NAMALWA (cell line): ENCODE results near the gene CPOX.

Source experiments
- DNase-seq: peaks from one replicate; pipeline ENCODE4 v3.0.0-alpha.2; 2015; ENCODE audit warnings: low spot score

CPOX gene

DNA sequence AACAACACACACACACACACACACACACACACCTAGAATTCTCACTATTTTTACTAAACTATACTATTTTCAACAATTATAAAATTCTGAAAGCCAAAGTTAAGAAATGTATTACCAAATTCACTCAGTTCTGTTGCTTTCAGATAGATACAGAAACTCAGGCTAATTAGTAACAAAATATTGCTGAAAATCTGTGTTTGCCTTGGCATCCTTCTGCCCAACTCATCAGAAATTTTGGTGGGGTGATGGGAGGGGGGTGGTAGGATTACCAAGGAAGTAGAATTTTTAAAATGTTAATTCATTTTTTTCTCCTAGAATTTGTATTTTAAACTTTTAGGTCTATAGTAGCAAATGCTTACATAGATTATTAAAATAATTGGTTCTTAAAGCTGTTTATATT lies 2.7 kb upstream of the CPOX start:
- no peak for DNase-seq

DNA sequence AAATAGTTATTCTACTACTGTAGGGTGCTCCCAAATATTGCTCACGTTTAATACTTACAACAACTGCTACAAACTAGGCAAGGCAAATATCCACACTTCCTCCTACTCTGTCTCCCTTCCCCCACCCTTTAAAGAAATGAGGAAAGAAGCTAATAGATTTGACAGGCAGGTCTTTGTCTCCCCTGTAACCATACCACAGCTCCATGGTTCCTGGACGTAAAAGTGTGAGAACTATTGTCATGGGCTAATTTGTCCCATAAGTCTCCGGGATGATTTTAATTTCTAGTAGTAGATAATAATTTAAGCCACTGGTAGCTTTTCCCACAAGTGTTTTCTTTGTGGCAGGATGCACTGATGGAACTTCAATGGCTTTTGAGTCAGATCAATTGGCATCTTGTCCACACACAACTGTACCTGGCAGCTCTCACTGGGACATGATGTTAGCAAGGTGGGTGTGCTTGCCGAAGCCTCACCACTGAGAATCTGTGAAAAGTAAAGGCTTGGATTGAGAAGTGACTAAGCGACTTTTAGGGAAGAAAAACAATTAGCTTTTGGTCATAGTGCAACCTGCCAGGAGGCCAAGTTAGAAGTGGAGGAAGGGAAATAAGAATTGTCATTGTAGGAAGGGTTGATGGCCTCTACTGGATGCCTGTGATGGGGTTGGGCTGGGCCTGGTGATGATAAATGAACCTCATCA lies 1.4 kb upstream of the CPOX start:
- DNase-seq = no peak

DNA sequence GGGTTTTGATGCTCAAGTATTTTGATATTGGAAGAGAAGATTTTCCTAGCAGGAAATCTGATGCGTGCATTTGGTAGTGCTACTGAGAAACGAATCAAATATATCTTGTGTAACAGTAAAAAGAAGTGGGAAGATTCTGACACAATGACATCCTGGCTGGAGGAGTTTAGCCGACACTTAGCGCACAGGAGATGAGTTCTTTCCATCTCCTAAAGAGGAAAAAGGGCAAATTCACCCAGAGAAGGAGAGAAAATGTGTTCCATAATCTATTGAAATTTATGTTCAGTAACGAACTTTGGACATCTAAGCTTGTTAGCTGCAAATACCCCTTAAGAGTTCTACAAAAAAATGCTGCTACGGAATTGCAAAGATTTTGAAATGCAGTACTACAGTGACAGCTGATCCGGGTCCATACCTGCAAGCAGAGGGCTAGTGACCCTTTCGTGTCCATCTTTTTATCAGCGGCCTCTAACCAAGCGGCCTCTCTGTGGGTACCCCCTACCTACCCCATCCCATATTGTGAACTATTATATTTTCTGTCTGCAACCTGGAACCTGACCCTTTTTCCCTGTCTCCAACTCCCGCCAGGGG lies 971 bp downstream of the CPOX start:
- no peak for DNase-seq

DNA sequence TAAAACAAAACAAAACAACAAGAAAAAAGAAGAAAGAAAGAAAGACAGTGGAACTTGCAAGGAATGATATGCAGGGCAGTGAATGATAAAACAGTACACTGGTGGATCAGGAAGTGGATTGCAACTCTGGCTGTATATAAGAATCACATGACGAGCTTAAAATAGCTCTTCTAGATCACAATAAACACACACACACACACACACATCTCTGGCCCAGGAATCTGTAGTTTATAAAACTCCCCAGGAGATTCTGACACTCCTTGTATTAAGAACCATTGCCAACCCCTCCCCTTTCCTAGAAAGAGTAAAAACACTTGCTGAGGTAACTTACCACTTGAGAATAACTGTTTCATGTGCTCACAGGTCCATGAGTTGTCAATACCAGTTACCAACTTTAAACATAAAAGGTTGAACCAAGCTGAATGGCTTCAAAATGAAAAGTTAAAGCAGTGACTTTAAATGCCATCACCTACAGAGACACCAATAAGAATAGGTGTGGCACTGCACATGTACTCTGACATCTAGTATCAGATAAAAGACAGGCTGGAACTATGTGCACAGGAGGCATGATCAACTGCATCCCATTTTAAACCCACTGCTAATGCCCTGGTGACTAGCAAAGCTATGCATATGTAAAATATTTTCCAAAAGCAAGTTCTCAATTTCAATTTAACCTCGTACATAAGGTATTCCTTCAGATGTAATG lies 3.9 kb downstream of the CPOX start:
- no peak for DNase-seq

DNA sequence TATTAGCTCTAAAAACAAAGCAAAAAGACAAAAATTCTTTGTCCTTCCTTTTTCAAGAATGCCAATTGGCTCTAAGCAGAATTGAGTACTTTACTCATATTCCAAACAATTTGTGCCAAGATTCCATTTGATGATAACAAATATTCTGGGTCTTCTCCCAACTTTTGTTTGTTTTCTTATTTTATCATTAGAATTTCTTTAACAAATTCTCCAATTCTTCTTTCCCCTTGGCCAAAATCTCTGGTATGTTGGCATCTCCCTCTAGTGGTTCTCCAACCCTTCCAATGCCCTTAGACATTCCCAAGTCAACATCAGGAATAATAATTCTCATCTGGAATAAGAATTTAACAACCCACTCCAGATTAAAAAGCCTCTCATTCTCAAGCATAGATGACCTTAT lies 5.3 kb downstream of the CPOX start:
- no peak for DNase-seq

DNA sequence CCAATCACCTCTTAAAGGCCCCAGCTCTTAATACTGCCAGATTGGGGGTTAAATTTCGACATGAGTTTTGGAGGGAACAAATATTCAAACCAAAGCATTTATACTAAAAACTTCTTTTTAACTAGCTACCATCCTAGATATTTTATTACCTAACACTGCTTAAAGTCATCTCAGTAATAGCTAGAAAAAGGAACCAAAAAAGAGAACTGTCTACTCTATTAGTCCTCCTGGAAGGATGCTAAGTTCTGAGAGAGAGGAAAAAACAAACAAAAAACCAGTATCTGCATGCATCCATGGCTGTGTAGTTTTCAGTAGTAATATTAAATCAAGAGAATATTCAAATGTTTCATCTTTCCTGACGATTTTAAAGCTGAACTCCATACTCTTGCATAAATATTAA lies 5.8 kb downstream of the CPOX start:
- no peak for DNase-seq

DNA sequence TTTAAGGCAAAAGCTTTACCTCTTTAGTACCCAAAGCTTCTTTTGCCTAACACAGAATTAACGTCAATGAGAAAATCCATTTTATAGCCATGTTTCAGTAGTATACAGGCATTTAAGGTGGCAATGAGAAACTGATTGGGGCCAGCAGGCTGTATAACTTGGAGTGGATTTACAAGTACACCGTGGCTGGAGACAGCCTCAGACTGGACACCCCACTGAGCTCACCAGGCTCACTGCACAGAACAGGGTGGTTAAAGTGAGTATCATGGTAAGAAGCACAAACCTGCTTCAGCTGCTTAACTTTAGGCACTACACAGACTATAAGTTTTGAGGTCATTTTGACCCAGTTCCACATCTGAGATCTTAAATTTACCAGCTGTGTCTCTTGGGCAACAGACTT lies 8.9 kb downstream of the CPOX start:
- DNase-seq = no peak

DNA sequence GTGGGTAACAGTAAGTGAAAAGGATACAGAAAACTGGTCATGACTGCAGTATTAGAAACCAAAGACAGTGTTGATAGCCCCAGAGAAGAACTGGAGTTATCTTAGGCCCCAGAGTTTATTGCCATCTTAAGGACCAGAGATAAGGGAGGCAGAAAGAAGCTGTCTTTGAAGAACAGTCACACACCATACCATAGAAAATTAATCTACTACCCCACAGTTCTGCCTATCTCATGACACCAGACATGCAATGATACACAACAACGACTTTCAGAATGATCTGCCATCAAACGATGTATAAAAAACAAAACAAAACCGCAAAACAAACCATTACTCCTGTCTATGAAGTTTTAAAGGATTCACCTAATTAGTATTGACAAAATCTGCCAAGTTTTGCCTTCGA lies 9.6 kb downstream of the CPOX start:
- no peak for DNase-seq

DNA sequence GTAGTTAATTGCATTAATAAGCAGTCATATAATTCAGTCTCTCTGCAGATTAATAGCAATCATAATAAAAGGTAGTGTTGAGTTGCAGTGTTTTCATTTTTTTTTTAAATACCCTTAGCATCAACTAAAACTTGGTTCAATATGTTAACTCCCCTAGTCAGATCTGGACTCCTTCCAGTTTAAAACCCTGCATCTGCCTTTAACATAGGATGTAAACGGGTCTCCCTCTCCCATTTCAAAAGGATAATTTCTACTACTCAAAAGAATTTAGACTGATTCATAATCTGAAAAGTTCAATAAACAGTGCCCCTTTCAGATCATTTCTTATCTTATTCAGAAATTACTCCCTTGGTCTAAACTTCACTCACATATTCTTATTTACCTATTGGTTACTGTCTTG lies 11.4 kb downstream of the CPOX start:
- DNase-seq = no peak

DNA sequence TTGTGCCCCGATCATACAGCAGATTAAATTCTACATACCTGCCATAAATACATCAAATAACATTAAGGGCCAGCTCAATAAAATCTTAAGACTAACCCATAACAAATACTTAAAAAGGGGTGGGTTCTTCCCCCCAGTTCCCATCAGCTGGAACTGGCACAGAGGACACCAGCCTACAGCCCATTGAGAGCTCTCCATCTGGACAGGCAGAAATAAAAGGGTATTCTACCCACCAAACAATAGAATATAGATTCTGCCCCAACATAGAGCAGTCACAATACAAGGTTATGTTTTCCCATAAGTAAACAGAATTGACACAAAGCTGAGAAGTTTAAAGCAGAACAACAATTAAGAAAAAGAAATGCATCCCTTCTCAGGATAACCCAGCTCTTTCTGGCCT lies 11.9 kb downstream of the CPOX start:
- no peak for DNase-seq

DNA sequence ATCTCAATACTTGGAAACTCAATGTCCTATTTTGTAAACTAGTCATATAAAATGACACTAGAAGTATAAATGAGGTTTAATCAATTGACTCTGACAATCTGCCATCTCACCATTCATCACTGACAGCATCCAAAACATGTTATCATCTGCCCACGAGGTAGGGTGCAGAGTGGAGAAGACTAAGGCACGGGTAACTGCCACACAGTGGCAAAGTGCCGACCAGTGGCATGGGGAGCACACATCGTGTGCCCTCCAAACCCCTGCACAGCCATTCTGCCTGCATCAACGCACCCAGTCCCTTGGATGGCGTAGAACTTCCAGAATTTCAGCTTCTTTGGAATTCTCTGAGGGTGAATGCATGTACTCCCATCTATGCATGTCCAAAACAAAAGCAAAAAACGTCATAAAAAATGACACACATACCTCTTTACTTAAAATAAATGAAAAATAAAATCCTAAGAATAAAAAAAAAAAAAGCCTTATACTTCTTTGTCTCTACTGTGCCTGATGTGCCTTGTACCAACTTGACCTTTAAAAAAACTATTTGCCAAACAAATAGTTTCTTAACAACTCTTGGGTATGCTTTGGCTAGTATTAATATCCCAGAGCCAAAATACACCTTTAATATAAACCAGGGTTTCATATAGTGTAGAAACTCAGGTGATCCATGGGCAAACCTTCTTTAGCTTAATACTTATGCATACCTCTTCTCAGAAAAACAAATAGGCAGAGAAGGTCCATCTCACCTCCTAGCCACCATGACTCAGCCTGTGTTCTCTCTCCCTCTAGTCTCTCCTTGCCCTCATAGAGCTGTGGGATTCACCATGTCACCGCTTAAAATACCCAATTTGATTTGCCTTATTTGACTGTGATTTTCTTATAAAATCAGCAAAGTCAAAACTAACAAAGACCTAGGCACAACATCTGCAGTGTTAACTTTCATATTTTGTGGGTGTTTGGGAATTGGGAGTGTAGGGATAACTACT lies 12.7 kb downstream of the CPOX start:
- no peak for DNase-seq

DNA sequence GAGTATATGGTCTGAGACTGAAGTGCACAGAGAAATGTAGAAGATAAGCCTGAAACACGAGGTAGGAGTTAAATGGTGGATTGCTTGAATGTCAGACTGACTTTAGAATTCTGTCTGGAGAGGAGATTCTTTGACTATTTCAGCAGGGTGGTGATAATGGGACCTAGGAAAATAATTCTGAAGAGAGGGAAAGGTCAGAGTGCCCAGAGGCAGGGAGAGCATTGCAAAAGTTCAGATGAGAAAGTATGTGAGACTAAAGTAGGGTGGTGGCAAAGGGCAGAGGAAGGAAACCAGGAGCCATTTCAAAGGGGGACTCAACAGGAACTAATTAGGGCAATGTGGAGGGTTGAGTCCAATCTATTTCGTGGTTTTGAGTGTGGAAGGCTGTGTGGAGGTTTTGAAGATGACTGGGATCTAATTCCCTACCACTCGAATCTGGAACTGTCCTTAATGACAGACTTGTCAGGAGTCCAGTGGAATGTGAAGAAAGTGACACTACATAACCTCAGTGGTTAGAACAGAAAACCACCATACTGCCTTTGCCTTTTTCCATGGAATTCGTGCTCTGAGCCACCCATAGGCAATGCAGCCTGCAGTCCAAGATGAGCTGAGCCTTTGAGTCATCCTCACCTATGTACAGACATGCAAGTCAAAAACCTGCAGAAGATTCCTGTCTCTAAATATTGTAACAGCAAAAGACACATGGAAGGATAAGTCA lies 16.1 kb downstream of the CPOX start:
- DNase-seq = no peak

DNA sequence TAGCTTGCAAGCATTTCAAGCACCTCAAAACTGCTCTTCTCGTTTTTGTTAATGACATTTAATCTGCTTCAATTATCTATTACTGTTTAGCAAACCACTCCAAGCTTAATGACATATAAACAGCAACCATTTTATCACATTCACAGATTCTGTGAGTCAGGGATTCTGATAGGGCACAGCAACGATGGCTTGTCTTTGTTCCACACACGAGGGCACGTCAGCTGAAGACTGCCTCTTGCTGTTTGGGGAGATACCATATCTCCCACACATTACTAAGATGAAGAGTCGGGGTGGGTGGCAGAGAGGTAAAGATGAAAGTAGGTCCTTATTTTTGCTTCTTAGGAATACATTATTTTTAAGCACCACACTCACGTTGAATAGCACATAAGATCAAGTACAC lies 19.3 kb downstream of the CPOX start:
- no peak for DNase-seq

DNA sequence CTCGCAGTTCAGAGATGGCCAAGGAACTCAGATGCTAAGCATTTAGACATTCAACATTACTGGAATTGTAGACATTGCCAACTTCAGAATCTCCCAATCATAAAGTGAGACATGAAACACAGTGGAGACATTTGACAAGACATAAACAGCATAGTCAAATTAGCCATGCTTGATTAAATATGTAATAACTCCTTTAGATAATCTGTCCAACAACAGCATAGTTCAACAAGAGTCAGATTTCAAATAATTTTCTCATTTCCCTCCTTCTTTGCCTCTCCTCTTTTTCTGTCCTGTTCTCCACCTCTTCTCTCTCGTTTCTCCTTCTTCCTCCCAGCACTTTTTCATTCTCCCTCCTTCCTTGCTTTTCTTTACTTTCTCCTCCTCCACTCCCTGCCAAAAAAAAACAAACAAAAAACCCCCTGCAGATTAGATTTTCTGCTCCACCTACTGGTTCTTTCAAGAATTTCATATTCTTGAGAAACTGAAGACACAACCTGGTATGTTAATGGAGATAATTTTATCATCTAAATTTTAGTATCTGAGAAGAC lies 20.2 kb downstream of the CPOX start:
- DNase-seq = peak; percentile 68

DNA sequence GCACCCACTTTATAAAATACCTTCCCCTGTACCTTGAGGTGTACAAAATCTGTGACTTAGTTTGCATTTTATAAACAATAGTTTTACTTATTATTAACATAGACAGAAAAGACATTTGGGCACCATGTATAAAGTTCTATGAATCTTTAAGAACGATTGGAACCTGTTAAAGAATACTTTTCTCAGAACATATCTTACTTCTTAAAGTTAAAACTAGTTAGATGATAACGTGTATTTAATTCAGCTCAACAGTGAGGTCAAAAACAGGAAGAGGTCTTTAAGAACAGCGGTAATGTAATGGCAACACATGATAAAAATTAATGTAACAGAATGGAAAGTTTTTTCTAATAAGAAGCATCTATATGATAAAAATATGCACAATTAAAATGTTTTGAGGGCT lies 25.0 kb downstream of the CPOX start:
- DNase-seq = no peak

DNA sequence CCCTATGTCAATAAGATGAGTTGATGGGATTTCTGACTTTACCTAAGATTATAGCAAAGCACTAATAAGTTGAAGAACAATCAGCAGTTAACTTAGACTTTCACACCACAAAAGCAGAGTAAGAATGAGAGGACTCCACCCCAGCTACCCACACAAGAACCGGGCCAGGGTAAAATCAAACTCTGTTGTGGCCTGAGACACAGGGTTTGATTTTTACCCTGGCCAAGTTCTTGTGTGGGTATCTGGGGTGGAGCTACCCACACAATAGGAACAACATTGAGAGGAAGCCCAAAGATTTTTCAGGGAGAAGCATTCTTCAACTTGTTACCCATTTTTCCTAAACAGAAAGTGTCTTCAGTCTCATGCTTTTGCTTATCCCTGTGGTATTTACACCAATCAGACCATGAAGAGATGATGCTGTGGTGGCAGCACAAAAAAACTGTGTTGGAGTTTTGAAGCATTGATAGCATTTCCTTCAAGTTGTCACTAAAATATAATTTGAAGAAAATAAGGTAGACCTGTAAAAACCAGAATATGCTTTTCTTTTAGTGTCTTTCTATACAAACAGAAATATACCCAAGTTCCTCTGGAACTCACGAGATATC lies 25.6 kb downstream of the CPOX start:
- no peak for DNase-seq

DNA sequence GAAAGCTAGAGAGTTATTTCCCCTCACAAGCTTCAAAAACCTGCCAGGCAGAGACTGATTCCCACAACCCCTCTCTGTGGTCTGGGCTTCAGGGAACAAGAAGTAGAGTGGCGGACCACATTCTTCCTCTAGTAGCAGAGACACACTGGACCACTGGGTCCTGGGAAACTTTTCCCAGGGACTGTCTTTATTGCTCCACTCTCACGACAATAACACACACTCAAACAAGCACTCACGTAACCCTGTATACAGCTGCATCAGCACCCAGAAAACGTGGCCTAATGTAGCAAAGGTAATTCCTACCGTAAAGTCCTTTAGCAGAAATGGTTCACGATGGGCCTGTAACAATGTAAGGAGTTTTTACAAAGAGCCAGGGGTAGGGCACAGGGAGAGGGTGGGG lies 27.6 kb downstream of the CPOX start:
- DNase-seq = no peak

DNA sequence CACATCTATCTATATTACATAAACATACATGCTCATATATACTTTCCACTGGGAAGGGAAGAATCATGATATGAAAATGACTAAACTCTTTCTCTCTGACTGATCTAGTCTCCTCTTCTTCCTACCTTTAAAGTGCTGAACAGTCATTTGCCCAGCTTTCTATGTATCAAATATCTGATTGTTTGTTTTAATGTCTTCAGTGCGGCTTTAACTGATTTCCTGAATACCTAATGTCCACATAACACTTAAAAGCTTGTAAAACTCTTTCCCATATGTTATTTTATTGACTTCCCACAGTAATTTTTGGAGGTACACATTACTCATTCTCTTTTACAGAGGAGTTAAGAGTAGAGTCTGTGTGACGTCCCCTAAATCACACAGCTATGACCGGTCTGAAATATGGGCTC lies 28.2 kb downstream of the CPOX start:
- DNase-seq = no peak

DNA sequence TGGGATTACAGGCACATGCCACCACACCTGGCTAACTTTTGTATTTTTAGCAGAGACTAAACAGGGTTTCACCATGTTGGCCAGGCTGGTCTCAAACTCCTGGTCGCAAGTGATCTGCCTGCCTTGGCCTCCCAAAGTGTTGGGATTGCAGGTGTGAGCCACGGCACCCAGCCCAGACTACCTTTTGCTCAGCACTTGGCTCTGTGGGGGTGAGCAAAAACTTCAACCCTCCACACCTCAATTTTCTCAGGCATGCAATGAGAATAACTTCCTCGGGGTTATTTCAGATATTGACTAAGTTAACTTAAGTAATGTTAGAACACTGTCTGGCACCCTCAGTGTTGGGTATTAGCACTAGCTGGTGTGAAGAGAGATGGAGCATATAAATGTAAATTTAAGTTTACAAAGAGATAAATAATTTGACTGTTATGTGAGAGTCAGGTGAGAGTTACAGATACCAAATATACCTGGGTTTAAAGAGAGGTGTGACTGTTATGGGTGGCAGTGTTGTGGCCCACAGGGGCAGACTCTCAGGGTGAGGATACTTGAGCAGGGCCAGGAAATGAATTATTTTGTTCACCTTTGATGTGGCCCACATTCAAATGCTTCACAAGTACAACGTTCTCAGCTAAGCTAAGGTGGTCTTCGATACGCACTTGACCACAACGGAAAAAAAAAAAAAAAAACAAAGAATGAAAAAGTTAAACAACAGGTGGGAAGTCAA lies 29.0 kb downstream of the CPOX start:
- DNase-seq = peak; percentile 37

DNA sequence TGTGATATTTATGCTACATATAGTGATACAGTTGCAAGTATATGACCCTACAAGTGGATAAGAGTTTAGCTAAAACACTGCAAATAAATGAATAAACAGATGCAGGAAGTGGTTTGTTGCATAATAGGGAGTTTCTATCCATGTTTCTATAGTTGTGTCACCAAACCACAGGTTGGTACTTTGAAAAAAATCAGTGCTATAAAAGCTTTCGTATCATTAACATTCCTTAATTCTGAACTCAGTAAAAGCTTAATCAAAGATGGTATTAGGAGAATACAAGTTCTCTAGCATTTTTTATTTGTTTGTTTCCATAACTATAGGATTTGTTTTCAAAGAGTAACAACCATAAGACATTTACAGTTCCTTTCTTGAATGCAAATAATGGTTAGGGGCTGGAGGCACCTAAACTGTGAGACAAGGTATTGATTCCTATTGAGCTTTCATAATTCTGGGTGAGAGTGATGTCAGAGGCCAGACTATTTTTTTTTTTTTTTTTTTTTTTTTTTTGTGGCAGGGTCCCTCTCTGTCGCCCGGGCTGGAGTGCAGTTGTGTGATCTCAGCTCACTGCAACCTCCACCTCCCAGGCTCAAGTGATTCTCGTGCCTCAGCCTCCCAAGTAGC lies 29.6 kb downstream of the CPOX start:
- DNase-seq = peak; percentile 60
